HepG2 (cell line): Measurements from ENCODE around the gene TMC2. TPM values are rescaled to one million over a fixed set of nuclear protein-coding genes. Genes with fewer than 3 reads are reported as not detected.
A peak's percentile ranks its signal among the peaks of the same experiment; 100 is the strongest.

Experiments
- DNMT3B ChIP-seq: conservative IDR thresholded peaks from 2 replicates; pipeline ENCODE4 v1.6.1; 2016; ENCODE audit warnings: missing biosample characterization, control low read depth
- E2F1 ChIP-seq: sonication (generic); formaldehyde crosslinking; IDR thresholded peaks from 2 replicates; pipeline ENCODE4 v1.5.0; 2020; ENCODE audit warnings: missing genetic modification reagents
- FOXK1 ChIP-seq: sonication (generic); formaldehyde crosslinking; IDR thresholded peaks from 2 replicates; pipeline ENCODE4 v1.4.0; 2020; ENCODE audit warnings: low read depth, missing genetic modification reagents, borderline replicate concordance
- FOXP4 ChIP-seq: sonication (generic); formaldehyde crosslinking; IDR thresholded peaks from 2 replicates; pipeline ENCODE4 v1.4.0; 2020; ENCODE audit warnings: missing genetic modification reagents
- ISL2 ChIP-seq: sonication (generic); formaldehyde crosslinking; IDR thresholded peaks from 2 replicates; pipeline ENCODE4 v1.5.0; 2020; ENCODE audit warnings: missing genetic modification reagents
- PAWR ChIP-seq: sonication (generic); formaldehyde crosslinking; IDR thresholded peaks from 2 replicates; pipeline ENCODE4 v1.4.0; 2020; ENCODE audit warnings: missing genetic modification reagents, mild to moderate bottlenecking, borderline replicate concordance
- POLR2AphosphoS2 ChIP-seq: IDR thresholded peaks from 2 replicates; pipeline ENCODE4 v1.6.1; 2011; ENCODE audit warnings: low read depth, low read length, improper control_type of control experiment
- RAD51 ChIP-seq: fragments of 450-650 bp; IDR thresholded peaks from 2 replicates; pipeline ENCODE4 v1.6.1; 2016; ENCODE audit warnings: borderline replicate concordance
- SIN3B ChIP-seq: fragments of 150-350 bp; IDR thresholded peaks from 2 replicates; pipeline ENCODE4 v1.6.1; 2014; ENCODE audit warnings: low read length
- SMAD1 ChIP-seq: sonication (generic); formaldehyde crosslinking; IDR thresholded peaks from 2 replicates; pipeline ENCODE4 v1.4.0; 2020; ENCODE audit warnings: missing genetic modification reagents, low read depth, mild to moderate bottlenecking, borderline replicate concordance
- SMYD3 ChIP-seq: sonication (generic); formaldehyde crosslinking; IDR thresholded peaks from 2 replicates; pipeline ENCODE4 v1.8.1; 2023; ENCODE audit warnings: mild to moderate bottlenecking, missing genetic modification reagents
- SP1 ChIP-seq, 2 experiments: fragments of 450-650 bp in 1 of 2; sonication (generic) in 1 of 2; formaldehyde crosslinking in 1 of 2; IDR thresholded peaks; 2 replicates each; pipeline versions ENCODE4 v1.4.0 to v1.6.1; 2016 to 2020; ENCODE audit warnings: missing genetic modification reagents in 1 of 2
- TARDBP ChIP-seq: sonication (generic); formaldehyde crosslinking; IDR thresholded peaks from 2 replicates; pipeline ENCODE4 v1.8.0; 2022; ENCODE audit warnings: mild to moderate bottlenecking, missing genetic modification reagents
- ZFP82 ChIP-seq: sonication (generic); formaldehyde crosslinking; IDR thresholded peaks from 2 replicates; pipeline ENCODE4 v1.5.1; 2020; ENCODE audit warnings: mild to moderate bottlenecking, missing genetic modification reagents, borderline replicate concordance
- ZNF546 ChIP-seq: sonication (generic); formaldehyde crosslinking; conservative IDR thresholded peaks from 2 replicates; pipeline ENCODE4 v1.8.1; 2023; ENCODE audit warnings: mild to moderate bottlenecking, missing genetic modification reagents
- ZNF577 ChIP-seq: sonication (generic); formaldehyde crosslinking; IDR thresholded peaks from 2 replicates; pipeline ENCODE4 v1.4.0; 2020; ENCODE audit warnings: mild to moderate bottlenecking, low read depth, missing genetic modification reagents, borderline replicate concordance
- polyA plus RNA-seq, 8 experiments: library from polyadenylated mRNA; depleted of rRNA in 3 of 8; stranded (reverse) in 7 of 8; unstranded in 1 of 8; fragments of >200 nt; fragmentation: Illumina TruSeq in 4 of 8; extraction: Trizol in 4 of 8; gene quantifications; 2 replicates each; pipeline versions ENCODE4 v1.2.1 to v1.2.3, GENCODE V29; 2011 to 2016; ENCODE audit warnings: low read depth in 4 of 8, missing spikeins in 1 of 8, mixed read lengths in 1 of 8; ENCODE audit not compliant: insufficient read depth in 1 of 8
- total RNA-seq, 5 experiments: library from RNA; depleted of rRNA; stranded (reverse); fragments of >200 nt; fragmentation: Illumina TruSeq; extraction: Trizol; gene quantifications; 2 replicates each; pipeline ENCODE4 v1.2.3, GENCODE V29; 2016; ENCODE audit warnings: low read depth in 1 of 5
- TF ChIP-seq, protein P1 (sequence below): sonication (generic); formaldehyde crosslinking; IDR thresholded peaks from 2 replicates; pipeline ENCODE4 v1.4.0; 2020; ENCODE audit warnings: missing genetic modification reagents, low read depth, mild to moderate bottlenecking, borderline replicate concordance
- TF ChIP-seq, protein P2 (sequence below): sonication (generic); formaldehyde crosslinking; IDR thresholded peaks from 2 replicates; pipeline ENCODE4 v1.4.0; 2020; ENCODE audit warnings: mild to moderate bottlenecking, missing genetic modification reagents
- TF ChIP-seq, protein P3 (sequence below): fragments of 450-650 bp; IDR thresholded peaks from 2 replicates; pipeline ENCODE4 v1.6.1; 2017; ENCODE audit warnings: mild to moderate bottlenecking

TMC2 gene
- total and polyA plus RNA-seq, 2 of the 13 experiments (the other 11 are each of a cell fraction or from before 2014, with no cell fraction given), result not detected

GRCh38 chr20:2524709-2525506 is 11.5 kb upstream of the TMC2 start (continued):
- TF ChIP-seq PAWR (CRISPR knock-in tag) (0 out of 2 replicates have a peak, but pooled peaks have one; percentile 8), ZFP82 (peak; percentile 53; the same call in 1 of the 2 replicates), E2F1 (CRISPR knock-in tag) (0 out of 2 replicates have a peak, but pooled peaks have one; percentile 21), POLR2AphosphoS2 (no peak), ZNF546 (CRISPR knock-in tag) (peak; percentile 22; the same call in 1 of the 2 replicates), DNMT3B (CRISPR knock-in tag) (peak; percentile 88; the same call in 1 of the 2 replicates), SMAD1 (0 out of 2 replicates have a peak, but pooled peaks have one; percentile 58), TARDBP (CRISPR knock-in tag) (peak; percentile 7; the same call in 1 of the 2 replicates), FOXK1 (peak; percentile 6; the same call in 1 of the 2 replicates), FOXP4 (CRISPR knock-in tag) (no peak; the same call in 1 of the 2 replicates), ISL2 (CRISPR knock-in tag) (0 out of 2 replicates have a peak, but pooled peaks have one; percentile 4), RAD51 (no peak), SMYD3 (CRISPR knock-in tag) (0 out of 2 replicates have a peak, but pooled peaks have one; percentile 39), SIN3B (no peak), ZNF577 (CRISPR knock-in tag) (no peak), SP1 (IDR thresholded peaks at IDR 0.05) (no peak), SP1 (CRISPR knock-in tag; IDR thresholded peaks at IDR 0.05) (no peak)
- TF ChIP-seq, protein P1, sequence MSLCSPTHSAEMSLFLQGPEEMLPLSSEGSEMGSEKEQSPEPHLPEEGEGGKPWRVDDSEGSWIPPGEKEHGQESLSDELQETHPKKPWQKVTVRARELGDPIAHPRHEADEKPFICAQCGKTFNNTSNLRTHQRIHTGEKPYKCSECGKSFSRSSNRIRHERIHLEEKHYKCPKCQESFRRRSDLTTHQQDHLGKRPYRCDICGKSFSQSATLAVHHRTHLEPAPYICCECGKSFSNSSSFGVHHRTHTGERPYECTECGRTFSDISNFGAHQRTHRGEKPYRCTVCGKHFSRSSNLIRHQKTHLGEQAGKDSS (CRISPR knock-in tag), result 0 out of 2 replicates have a peak, but pooled peaks have one; percentile 21
- TF ChIP-seq, protein P2, sequence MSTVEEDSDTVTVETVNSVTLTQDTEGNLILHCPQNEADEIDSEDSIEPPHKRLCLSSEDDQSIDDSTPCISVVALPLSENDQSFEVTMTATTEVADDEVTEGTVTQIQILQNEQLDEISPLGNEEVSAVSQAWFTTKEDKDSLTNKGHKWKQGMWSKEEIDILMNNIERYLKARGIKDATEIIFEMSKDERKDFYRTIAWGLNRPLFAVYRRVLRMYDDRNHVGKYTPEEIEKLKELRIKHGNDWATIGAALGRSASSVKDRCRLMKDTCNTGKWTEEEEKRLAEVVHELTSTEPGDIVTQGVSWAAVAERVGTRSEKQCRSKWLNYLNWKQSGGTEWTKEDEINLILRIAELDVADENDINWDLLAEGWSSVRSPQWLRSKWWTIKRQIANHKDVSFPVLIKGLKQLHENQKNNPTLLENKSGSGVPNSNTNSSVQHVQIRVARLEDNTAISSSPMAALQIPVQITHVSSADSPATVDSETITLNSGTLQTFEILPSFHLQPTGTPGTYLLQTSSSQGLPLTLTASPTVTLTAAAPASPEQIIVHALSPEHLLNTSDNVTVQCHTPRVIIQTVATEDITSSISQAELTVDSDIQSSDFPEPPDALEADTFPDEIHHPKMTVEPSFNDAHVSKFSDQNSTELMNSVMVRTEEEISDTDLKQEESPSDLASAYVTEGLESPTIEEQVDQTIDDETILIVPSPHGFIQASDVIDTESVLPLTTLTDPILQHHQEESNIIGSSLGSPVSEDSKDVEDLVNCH, result no peak
- TF ChIP-seq, protein P3, sequence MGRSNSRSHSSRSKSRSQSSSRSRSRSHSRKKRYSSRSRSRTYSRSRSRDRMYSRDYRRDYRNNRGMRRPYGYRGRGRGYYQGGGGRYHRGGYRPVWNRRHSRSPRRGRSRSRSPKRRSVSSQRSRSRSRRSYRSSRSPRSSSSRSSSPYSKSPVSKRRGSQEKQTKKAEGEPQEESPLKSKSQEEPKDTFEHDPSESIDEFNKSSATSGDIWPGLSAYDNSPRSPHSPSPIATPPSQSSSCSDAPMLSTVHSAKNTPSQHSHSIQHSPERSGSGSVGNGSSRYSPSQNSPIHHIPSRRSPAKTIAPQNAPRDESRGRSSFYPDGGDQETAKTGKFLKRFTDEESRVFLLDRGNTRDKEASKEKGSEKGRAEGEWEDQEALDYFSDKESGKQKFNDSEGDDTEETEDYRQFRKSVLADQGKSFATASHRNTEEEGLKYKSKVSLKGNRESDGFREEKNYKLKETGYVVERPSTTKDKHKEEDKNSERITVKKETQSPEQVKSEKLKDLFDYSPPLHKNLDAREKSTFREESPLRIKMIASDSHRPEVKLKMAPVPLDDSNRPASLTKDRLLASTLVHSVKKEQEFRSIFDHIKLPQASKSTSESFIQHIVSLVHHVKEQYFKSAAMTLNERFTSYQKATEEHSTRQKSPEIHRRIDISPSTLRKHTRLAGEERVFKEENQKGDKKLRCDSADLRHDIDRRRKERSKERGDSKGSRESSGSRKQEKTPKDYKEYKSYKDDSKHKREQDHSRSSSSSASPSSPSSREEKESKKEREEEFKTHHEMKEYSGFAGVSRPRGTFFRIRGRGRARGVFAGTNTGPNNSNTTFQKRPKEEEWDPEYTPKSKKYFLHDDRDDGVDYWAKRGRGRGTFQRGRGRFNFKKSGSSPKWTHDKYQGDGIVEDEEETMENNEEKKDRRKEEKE, result no peak
